GM18951 (cell line): ENCODE data around the gene SMG1.
"Not testable (repeated sequence)": the region's sequence is repeated elsewhere in the genome, so short reads cannot be mapped to it uniquely, and the experiment has no call there.

ENCODE experiments used
- POLR2A ChIP-seq: IDR thresholded peaks from 4 replicates; pipeline ENCODE4 v1.6.1; 2011; ENCODE audit warnings: mild to moderate bottlenecking; ENCODE audit not compliant: insufficient read length, insufficient read depth; ENCODE audit errors: extremely low read depth
- in situ Hi-C: fragments of 300-500 bp; cut with MboI; formaldehyde crosslinking; loops from one replicate; pipeline ENCODE4 v1.12.0; 2022; ENCODE audit warnings: low sequenced_read_pairs, mixed read lengths, inconsistent platforms; ENCODE audit not compliant: unreplicated experiment

SMG1 gene

DNA sequence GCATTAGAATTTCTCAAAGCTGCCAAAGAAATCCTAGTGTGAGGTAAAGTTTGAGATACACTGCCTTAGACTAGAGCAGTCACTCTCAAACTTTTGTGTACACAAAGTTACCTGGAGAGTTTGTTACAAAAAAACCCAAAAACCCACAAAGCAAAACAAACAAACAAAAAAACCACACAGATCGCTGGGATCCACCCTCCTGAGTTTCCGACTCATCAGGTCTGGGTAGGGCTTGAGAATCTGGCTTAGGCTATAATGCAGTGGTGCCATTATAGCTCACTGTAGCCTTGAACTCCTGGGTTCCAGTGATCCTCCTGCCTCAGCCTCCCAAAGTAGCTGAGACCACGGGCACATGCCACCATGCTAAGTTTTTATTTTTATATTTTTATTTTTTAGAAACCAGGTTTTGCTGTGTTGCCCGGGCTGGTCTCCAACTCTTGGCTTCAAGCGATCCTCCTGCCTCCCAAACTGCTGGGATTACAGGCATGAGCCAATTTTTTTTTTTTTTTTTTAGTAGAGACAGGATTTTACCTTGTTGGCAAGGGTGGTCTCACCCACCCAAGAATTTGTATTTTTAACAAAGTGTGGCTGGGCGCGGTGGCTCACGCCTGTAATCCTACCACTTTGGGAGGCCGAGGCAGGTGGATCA, 22.3 kb upstream of the SMG1 start:
- in situ Hi-C loops: no loop called here
- TF ChIP-seq POLR2A: no peak

DNA sequence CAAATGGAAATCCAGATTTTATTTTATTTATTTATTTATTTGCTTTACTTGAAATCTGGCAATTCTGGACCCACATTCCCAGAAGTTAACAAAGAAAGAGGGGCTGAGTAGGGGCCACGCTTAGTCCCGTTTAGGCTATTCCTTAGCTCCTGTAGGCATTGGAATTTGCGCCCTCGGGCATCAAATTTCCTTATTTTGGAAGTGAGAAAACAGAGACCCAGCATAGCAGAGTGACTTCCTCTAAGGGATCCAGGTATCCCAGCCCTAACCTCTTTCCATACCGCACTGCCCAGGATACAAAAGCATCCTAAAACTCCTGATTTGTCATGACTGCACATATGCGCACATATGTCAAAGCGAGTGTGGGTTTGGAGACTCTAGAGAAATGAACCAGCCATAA, 19.0 kb upstream of the SMG1 start:
- no peak for TF ChIP-seq POLR2A
- in situ Hi-C loops: no loop called here

- no peak for TF ChIP-seq POLR2A
Measured at GRCh38 chr16:18943414-18943813, 17.2 kb upstream of the SMG1 start.

DNA sequence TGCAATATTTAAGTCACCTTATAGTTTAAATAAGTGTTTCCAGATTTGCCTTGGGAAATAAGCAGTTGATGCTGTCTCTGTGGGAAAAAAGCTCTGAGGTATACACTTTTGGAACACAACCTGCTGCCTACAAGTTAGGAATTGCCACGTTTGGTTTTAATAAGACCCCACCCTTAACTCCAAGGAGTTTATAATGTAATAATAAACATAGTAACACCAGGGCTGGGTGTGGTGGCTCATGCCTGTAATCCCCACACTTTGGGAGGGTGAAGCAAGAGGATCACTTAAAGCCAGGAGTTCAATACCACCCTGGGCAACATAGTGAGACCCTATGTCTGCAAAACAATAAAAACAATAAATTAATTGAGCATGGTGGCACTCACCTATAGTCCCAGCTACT, 15.9 kb upstream of the SMG1 start:
- in situ Hi-C loops: no loop called here
- no peak for TF ChIP-seq POLR2A

More at GRCh38 chr16:18943414-18943813, 17.2 kb upstream of the SMG1 start:
- in situ Hi-C loops: no loop called here

- in situ Hi-C loops: no loop called here
Measured at GRCh38 chr16:18941471-18941870, 15.3 kb upstream of the SMG1 start.

DNA sequence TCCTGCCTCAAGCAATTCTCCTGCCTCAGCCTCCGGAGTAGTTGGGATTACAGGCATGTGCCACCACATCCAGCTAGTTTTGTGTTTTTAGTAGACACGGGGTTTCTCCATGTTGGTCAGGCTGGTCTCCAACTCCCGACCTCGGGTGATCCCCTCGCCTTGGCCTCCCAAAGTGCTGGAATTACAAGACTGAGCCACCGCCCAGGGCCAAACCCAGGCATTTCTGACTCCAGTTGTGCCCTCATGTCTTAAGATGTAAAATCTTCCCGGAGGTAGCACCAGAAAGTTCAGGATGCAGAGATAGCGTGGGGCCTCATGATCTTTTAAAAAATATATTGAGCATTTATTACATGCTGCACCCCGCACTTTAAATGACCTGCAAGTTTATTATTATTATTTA, 12.8 kb upstream of the SMG1 start:
- TF ChIP-seq POLR2A: no peak

More at GRCh38 chr16:18941471-18941870, 15.3 kb upstream of the SMG1 start:
- no peak for TF ChIP-seq POLR2A

GRCh38 chr16:18937390-18937789, 11.2 kb upstream of the SMG1 start:
- in situ Hi-C loops: no loop called here
- TF ChIP-seq POLR2A: no peak

More for the DNA sequence above, 12.8 kb upstream of the SMG1 start:
- in situ Hi-C loops: no loop called here

- TF ChIP-seq POLR2A: no peak
- in situ Hi-C loops: no loop called here
Measured at GRCh38 chr16:18936727-18937340, 10.6 kb upstream of the SMG1 start.

GRCh38 chr16:18933501-18933900, 7.3 kb upstream of the SMG1 start:
- TF ChIP-seq POLR2A: no peak
- in situ Hi-C loops: no loop called here

DNA sequence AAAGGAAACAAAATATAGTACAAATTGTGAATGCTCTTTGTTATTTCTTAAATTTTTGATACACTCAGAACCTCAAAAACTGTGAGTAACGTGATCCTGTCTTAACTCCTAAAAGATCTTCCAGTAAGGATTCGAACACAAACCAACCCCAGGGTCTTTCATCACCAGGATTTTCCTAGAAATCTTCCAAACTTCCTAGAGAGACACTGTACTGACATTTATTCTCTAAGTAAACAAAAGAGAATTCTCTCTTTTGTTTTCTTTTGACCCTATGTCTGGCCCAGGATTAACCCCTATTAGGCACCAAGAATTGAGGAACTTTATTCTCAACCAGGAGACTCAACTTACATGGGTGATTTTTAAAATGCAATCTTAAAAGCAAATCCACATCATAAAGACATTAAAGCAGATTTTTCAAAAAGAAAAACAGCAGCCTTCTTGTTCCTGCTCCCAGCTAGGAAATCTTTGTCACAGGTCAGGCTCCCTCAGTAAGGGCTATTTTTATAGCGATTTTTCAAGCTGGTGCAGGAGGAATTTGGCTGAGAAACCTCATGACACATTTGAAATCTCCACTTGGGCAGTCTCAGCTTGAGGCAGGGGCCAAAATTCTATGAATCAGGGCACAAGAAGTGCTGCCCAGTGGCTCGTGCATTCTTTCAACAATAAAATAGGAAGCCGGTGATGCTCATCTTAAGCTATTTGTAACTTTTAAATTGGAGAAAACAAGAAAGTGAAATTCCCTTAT, 6.2 kb upstream of the SMG1 start:
- no peak for TF ChIP-seq POLR2A
- in situ Hi-C loops: no loop called here

DNA sequence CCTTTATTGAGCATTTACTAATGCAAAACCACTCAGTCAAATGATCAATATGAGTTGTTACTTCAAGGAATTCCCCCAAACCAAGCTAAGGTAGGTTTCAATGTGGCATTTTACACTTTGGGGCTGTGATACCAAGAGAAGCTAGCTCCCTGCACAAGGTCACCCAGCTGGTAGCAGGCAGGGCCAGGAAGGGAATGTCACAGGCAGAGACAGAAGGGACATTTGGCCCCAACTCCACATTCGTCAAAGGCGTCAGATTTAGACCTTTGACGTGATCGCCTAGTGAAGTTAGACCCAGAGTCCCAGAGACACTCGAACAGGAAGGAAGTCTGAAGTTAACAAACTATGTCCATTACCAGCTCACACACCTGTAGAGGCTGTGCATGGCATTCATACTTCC, 5.5 kb upstream of the SMG1 start:
- no peak for TF ChIP-seq POLR2A
- in situ Hi-C loops: no loop called here

GRCh38 chr16:18930095-18930494, 3.9 kb upstream of the SMG1 start:
- in situ Hi-C loops: not testable (repeated sequence)

- in situ Hi-C loops: not testable (repeated sequence)
Measured at GRCh38 chr16:18928073-18928472, 1.9 kb upstream of the SMG1 start.

GRCh38 chr16:18925215-18925985, 808 bp downstream of the SMG1 start:
- in situ Hi-C loops: not testable (repeated sequence)

- in situ Hi-C loops: not testable (repeated sequence)
Measured at GRCh38 chr16:18923935-18924334, 2.3 kb downstream of the SMG1 start.

- in situ Hi-C loops: not testable (repeated sequence)
Measured at GRCh38 chr16:18923124-18923523, 3.1 kb downstream of the SMG1 start.

GRCh38 chr16:18909585-18909984, 16.6 kb downstream of the SMG1 start:
- in situ Hi-C loops: not testable (repeated sequence)

DNA sequence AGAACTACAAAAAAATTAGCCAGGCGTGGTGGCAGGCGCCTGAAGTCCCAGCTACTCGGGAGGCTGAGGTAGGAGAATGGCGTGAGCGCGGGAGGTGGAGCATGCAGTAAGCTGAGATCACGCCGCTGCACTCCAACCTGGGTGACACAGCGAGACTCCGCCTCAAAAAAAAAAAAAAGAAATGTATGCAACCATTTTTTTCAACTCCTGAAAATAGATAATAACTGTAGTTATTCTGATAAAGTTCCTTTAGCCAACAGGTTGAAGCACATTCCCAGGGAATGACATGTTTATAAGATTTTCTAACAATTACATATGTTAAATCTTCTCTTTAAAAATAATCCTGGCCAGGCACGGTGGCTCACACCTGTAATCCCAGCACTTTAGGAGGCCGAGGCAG, 17.5 kb downstream of the SMG1 start:
- in situ Hi-C loops: not testable (repeated sequence)

- in situ Hi-C loops: not testable (repeated sequence)
Measured at GRCh38 chr16:18902778-18903177, 23.4 kb downstream of the SMG1 start.

GRCh38 chr16:18902044-18902443, 24.2 kb downstream of the SMG1 start:
- in situ Hi-C loops: not testable (repeated sequence)
